Endothelial cell (in vitro differentiated cells): ENCODE data around the gene IGFBP2. TPM values are rescaled to one million over a fixed set of nuclear protein-coding genes. Genes with fewer than 3 reads are reported as not detected.

ENCODE experiments used
- DNase-seq: peaks from one replicate; pipeline ENCODE4 v3.0.0; 2021; ENCODE audit warnings: low spot score
- H3K27ac Mint-ChIP-seq: one replicate; pipeline ENCODE4 v1.8.0; 2021; ENCODE audit warnings: mixed read lengths, inconsistent platforms; ENCODE audit not compliant: unreplicated experiment
- H3K27me3 Mint-ChIP-seq: one replicate; pipeline ENCODE4 v1.8.0; 2021; ENCODE audit warnings: mild to moderate bottlenecking, moderate library complexity, mixed read lengths, inconsistent platforms; ENCODE audit not compliant: unreplicated experiment
- H3K36me3 Mint-ChIP-seq: one replicate; pipeline ENCODE4 v1.8.0; 2021; ENCODE audit warnings: mild to moderate bottlenecking, low read depth, mixed read lengths, inconsistent platforms; ENCODE audit not compliant: unreplicated experiment
- H3K4me1 Mint-ChIP-seq: one replicate; pipeline ENCODE4 v1.8.0; 2021; ENCODE audit warnings: mild to moderate bottlenecking, mixed read lengths, inconsistent platforms; ENCODE audit not compliant: unreplicated experiment
- H3K4me3 Mint-ChIP-seq: one replicate; pipeline ENCODE4 v1.8.0; 2021; ENCODE audit warnings: mild to moderate bottlenecking, mixed read lengths, inconsistent platforms; ENCODE audit not compliant: unreplicated experiment
- H3K9me3 Mint-ChIP-seq: one replicate; pipeline ENCODE4 v1.8.0; 2021; ENCODE audit warnings: mixed read lengths, inconsistent platforms; ENCODE audit not compliant: unreplicated experiment
- CTCF ChIP-seq: fragments of 200-600 bp; sonication (generic); IDR thresholded peaks from one replicate; pipeline ENCODE4 v1.5.0; 2021; ENCODE audit warnings: antibody characterized with exemption; ENCODE audit not compliant: unreplicated experiment
- total RNA-seq: library from RNA; stranded (reverse); fragmentation: NEBNext Ultra II Directional; extraction: Animal tissue kit (Norgen Biotek cat#: 25700); gene quantifications from one replicate; pipeline ENCODE4 v1.2.1, GENCODE V29; 2021; ENCODE audit not compliant: unreplicated experiment

Gene IGFBP2
- total RNA-seq, 1 donor from 2014 or later: 1,170 TPM

GRCh38 chr2:216700088-216700567 lies 66.9 kb downstream of the IGFBP2 start:
- peaks cover 6% of the 10 kb centered on the region for H3K27me3 Mint-ChIP-seq
- no peaks in the 10 kb centered on the region for H3K36me3 Mint-ChIP-seq
- TF ChIP-seq CTCF: no peak
- no peak for DNase-seq
- H3K4me1 Mint-ChIP-seq: peaks cover 7% of the 10 kb centered on the region
- no peaks in the 10 kb centered on the region for H3K9me3 Mint-ChIP-seq
- H3K27ac Mint-ChIP-seq: no peak overlapping the region
- H3K4me3 Mint-ChIP-seq: no peak overlapping the region

- Mint-ChIP-seq H3K4me3 (no peak overlapping the region), H3K27me3 (peaks cover 6% of the 10 kb centered on the region), H3K36me3 (no peaks in the 10 kb centered on the region), H3K4me1 (peaks cover 7% of the 10 kb centered on the region), H3K27ac (no peak overlapping the region), H3K9me3 (no peaks in the 10 kb centered on the region)
- no peak for TF ChIP-seq CTCF
- no peak for DNase-seq
Measured at GRCh38 chr2:216700781-216701180, 67.6 kb downstream of the IGFBP2 start.

GRCh38 chr2:216701544-216701943 lies 68.3 kb downstream of the IGFBP2 start:
- Mint-ChIP-seq H3K36me3 (no peaks in the 10 kb centered on the region), H3K27me3 (no peaks in the 10 kb centered on the region), H3K27ac (no peak overlapping the region), H3K9me3 (no peaks in the 10 kb centered on the region), H3K4me3 (no peak overlapping the region), H3K4me1 (no peaks in the 10 kb centered on the region)
- TF ChIP-seq CTCF: no peak
- no peak for DNase-seq

- Mint-ChIP-seq H3K4me1 (no peaks in the 10 kb centered on the region), H3K27ac (no peak overlapping the region), H3K36me3 (no peaks in the 10 kb centered on the region), H3K27me3 (no peaks in the 10 kb centered on the region), H3K9me3 (no peaks in the 10 kb centered on the region), H3K4me3 (no peak overlapping the region)
- TF ChIP-seq CTCF: no peak
- DNase-seq: no peak
Measured at GRCh38 chr2:216702756-216703155, 69.5 kb downstream of the IGFBP2 start.

GRCh38 chr2:216710551-216711301 lies 77.5 kb downstream of the IGFBP2 start:
- no peak overlapping the region for H3K4me3 Mint-ChIP-seq
- no peaks in the 10 kb centered on the region for H3K4me1 Mint-ChIP-seq
- H3K27ac Mint-ChIP-seq: no peak overlapping the region
- H3K9me3 Mint-ChIP-seq: no peaks in the 10 kb centered on the region
- no peak for TF ChIP-seq CTCF
- H3K27me3 Mint-ChIP-seq: peaks cover 3% of the 10 kb centered on the region
- DNase-seq: no peak
- H3K36me3 Mint-ChIP-seq: no peaks in the 10 kb centered on the region
